ENCODE measurements around the gene CR2. TPM values are rescaled to one million over a fixed set of nuclear protein-coding genes. Genes with fewer than 3 reads are reported as not detected.

The CR2 gene
- total RNA-seq, 1 donor from 2014 or later, result 0.09 TPM

DNA sequence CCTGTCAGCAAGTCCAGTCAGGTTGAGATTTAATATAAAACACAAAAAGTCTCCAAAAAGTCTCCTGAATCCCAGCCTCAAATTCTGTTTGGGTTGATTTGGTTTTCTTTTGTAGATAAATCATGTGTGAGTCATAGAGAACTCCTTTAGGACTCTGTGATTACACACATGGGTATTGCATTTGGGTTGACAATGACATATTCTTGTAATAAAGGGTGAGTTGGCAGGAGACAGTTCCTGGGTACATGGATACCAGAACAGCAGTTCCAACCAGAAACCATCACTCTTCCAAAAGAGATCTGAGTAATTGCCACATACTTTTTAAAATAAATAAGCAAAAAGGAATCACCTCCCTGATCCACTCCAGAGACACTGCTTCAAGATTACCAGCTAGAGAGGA lies 8.9 kb downstream of the CR2 start:
- DNase-seq (no peak), ATAC-seq (no peak)
- H3K4me3 ChIP-seq, result no peak overlapping the region
- peaks cover 7% of the 10 kb centered on the region for H3K27me3 ChIP-seq (ENCODE audit: low read depth)
- H3K36me3 ChIP-seq, result no peaks in the 10 kb centered on the region
- H3K4me1 ChIP-seq, result no peaks in the 10 kb centered on the region
- TF ChIP-seq, protein P1, sequence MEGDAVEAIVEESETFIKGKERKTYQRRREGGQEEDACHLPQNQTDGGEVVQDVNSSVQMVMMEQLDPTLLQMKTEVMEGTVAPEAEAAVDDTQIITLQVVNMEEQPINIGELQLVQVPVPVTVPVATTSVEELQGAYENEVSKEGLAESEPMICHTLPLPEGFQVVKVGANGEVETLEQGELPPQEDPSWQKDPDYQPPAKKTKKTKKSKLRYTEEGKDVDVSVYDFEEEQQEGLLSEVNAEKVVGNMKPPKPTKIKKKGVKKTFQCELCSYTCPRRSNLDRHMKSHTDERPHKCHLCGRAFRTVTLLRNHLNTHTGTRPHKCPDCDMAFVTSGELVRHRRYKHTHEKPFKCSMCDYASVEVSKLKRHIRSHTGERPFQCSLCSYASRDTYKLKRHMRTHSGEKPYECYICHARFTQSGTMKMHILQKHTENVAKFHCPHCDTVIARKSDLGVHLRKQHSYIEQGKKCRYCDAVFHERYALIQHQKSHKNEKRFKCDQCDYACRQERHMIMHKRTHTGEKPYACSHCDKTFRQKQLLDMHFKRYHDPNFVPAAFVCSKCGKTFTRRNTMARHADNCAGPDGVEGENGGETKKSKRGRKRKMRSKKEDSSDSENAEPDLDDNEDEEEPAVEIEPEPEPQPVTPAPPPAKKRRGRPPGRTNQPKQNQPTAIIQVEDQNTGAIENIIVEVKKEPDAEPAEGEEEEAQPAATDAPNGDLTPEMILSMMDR (IDR thresholded peaks at IDR 0.05), result no peak
- no peak overlapping the region for H3K27ac ChIP-seq
- intact Hi-C loops (cut with DNase I), result no loop called here
- H3K9me3 ChIP-seq, result no peaks in the 10 kb centered on the region

DNA sequence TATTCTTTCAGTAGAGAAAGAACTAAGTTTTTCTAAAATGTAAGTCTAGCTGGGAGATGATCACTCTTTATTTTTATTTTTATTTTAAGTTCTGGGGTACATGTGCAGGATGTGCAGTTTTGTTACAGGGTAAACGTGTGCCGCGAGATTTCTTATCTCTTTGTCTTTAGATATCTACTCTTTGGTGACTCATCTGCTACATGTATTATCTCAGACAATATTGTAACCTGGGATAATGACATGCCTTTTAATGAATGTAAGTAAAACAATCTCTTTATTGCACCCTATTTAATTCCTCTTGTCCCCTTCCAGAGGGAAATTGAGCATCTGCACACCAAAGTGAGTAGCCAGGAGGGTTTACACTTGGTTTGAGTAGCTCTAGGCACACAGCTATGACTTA lies 9.4 kb downstream of the CR2 start:
- ATAC-seq, result no peak
- H3K27ac ChIP-seq, result no peak overlapping the region

DNA sequence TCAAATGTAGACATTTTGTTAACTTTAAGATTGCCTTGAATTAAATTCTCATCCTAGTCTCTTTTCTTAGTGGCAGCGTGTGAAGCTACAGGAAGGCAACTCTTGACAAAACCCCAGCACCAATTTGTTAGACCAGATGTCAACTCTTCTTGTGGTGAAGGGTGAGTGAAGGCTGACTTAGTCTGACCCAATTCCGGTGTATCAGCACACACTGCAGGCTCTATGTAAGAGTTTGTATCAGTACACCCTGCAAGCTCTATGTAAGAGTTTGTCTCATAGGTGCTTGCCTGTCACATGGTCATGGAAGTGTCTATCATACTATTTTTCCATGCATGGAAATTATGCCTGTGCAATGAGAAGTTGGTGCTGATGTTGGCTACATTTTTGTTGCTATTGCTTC lies 16.8 kb downstream of the CR2 start:
- intact Hi-C loops (cut with DNase I), result no loop called here
- TF ChIP-seq, protein P1 (IDR thresholded peaks at IDR 0.05), result no peak
- Histone ChIP-seq H3K4me3 (no peak overlapping the region), H3K27ac (no peak overlapping the region), H3K27me3 (ENCODE audit: low read depth) (peaks cover 11% of the 10 kb centered on the region), H3K4me1 (no peaks in the 10 kb centered on the region), H3K9me3 (no peaks in the 10 kb centered on the region), H3K36me3 (no peaks in the 10 kb centered on the region)
- no peak for DNase-seq
- no peak for ATAC-seq

More for the DNA sequence above, 9.4 kb downstream of the CR2 start:
- Histone ChIP-seq H3K27me3 (ENCODE audit: low read depth) (peaks cover 7% of the 10 kb centered on the region), H3K4me3 (no peak overlapping the region), H3K9me3 (no peaks in the 10 kb centered on the region), H3K4me1 (no peaks in the 10 kb centered on the region), H3K36me3 (no peaks in the 10 kb centered on the region)
- intact Hi-C loops (cut with DNase I), result no loop called here
- TF ChIP-seq, protein P1 (IDR thresholded peaks at IDR 0.05), result no peak
- no peak for DNase-seq

DNA sequence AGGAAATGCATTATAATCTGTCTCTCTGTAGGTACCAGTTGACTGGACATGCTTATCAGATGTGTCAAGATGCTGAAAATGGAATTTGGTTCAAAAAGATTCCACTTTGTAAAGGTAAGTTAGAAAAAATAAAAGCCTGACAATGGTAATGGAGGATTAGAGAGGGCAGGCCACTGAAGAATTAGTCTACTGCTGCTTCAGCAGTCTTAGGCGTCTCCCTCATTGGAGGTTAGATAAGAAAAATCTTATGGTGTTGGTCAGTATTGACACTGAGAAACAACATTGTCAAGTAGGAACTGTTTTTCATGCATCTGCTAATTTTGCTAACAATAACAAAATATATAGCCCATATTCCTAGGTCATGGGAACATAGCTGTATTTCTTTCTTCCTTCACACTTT lies 20.1 kb downstream of the CR2 start:
- H3K4me1 ChIP-seq, result no peaks in the 10 kb centered on the region
- H3K4me3 ChIP-seq, result no peak overlapping the region
- DNase-seq, result no peak
- no peaks in the 10 kb centered on the region for H3K9me3 ChIP-seq
- intact Hi-C loops (cut with DNase I), result no loop called here
- TF ChIP-seq, protein P1 (IDR thresholded peaks at IDR 0.05), result no peak
- H3K36me3 ChIP-seq, result no peaks in the 10 kb centered on the region
- H3K27me3 ChIP-seq (ENCODE audit: low read depth), result no peaks in the 10 kb centered on the region
- no peak overlapping the region for H3K27ac ChIP-seq
- ATAC-seq, result no peak

DNA sequence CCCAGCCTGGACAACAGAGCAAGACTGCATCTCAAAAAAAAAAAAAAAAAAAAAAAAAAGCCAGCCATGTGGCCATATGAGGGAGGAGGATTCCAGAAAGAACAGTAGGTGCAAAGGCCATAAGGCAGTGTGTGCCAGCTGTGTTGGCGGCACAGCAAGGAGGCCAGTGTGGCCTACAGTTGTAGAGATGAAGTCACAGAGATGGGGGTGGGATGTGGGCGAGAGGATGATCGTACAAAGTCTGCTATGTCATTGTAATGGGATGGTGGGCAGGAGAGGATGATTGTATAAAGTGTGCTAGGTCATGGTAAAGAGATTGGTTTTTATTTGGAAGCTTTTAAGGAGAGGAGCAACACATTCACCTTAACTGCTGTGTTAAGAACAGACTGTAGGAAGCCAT lies 32.1 kb downstream of the CR2 start:
- ATAC-seq (no peak), DNase-seq (no peak)
- TF ChIP-seq, protein P1 (IDR thresholded peaks at IDR 0.05), result no peak
- intact Hi-C loops (cut with DNase I), result no loop called here
- H3K27me3 ChIP-seq (ENCODE audit: low read depth), result no peaks in the 10 kb centered on the region
- no peaks in the 10 kb centered on the region for H3K36me3 ChIP-seq
- no peaks in the 10 kb centered on the region for H3K4me1 ChIP-seq
- H3K27ac ChIP-seq, result no peak overlapping the region
- no peaks in the 10 kb centered on the region for H3K9me3 ChIP-seq
- no peak overlapping the region for H3K4me3 ChIP-seq

DNA sequence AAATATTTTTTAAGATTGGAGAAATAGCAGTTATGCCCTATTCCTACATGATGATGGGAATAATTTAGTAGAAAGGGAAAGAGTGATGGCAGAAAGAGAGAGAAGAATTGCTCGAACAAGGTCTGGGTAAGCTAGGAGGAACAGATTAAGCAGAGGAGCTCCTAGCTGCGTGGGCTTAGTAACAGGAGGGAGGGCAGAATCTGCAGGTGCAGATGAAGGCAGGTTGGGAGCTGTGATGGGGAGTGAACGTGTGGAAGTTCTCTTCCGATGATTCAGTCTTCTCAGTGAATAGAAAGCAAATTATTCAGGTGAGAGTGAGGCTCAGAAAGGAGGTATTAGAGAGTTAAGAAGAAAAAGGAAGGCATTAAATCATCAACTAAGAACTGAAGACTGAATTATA lies 33.5 kb downstream of the CR2 start:
- TF ChIP-seq, protein P1 (IDR thresholded peaks at IDR 0.05), result no peak
- H3K27ac ChIP-seq, result no peak overlapping the region
- intact Hi-C loops (cut with DNase I), result no loop called here

More for the DNA sequence above, 33.5 kb downstream of the CR2 start:
- Histone ChIP-seq H3K27me3 (ENCODE audit: low read depth) (peaks cover 5% of the 10 kb centered on the region), H3K4me3 (no peak overlapping the region), H3K9me3 (no peaks in the 10 kb centered on the region), H3K4me1 (no peaks in the 10 kb centered on the region), H3K36me3 (no peaks in the 10 kb centered on the region)
- ATAC-seq, result no peak
- DNase-seq, result no peak
